Thyroid gland (tissue), 4 donors: ENCODE results near the gene PRXL2A. TPM values are rescaled to one million over a fixed set of nuclear protein-coding genes. Genes with fewer than 3 reads are reported as not detected.

Experiments used
- DNase-seq, 2 donors: peaks; one replicate each; pipeline ENCODE4 v3.0.0-alpha.2; 2019
- H3K27ac ChIP-seq, 3 donors: fragments of 200-600 bp; sonication (generic); 1 replicate in 2 of 3; 2 replicates in 1 of 3; pipeline ENCODE4 v1.5.1; 2016 to 2019; ENCODE audit warnings: mild to moderate bottlenecking in 1 of 3, moderate library complexity in 1 of 3
- H3K27me3 ChIP-seq: fragments of 200-600 bp; sonication (generic); one replicate; pipeline ENCODE4 v1.5.1; 2019
- H3K36me3 ChIP-seq, 2 donors: fragments of 200-600 bp; sonication (generic); one replicate each; pipeline ENCODE4 v1.5.1; 2016 to 2019
- H3K4me1 ChIP-seq, 2 donors: fragments of 200-600 bp; sonication (generic); one replicate each; pipeline ENCODE4 v1.5.1; 2017 to 2019
- H3K4me3 ChIP-seq, 3 donors: fragments of 200-600 bp; sonication (generic); replicated peaks in 1 of 3; 1 replicate in 2 of 3; 2 replicates in 1 of 3; pipeline ENCODE4 v1.5.1; 2016; ENCODE audit warnings: mild to moderate bottlenecking in 1 of 3
- H3K9me3 ChIP-seq: fragments of 200-600 bp; sonication (generic); one replicate; pipeline ENCODE4 v1.5.1; 2017
- CTCF ChIP-seq, 6 experiments: fragments of 200-600 bp in 3 of 6; fragments of 450-650 bp in 3 of 6; sonication (generic) in 3 of 6; IDR thresholded peaks; one replicate each; pipeline ENCODE4 v1.5.1; 2016 to 2019; ENCODE audit warnings: antibody characterized with exemption in 6 of 6, mild to moderate bottlenecking in 2 of 6, inconsistent platforms in 1 of 6, moderate library complexity in 1 of 6
- POLR2A ChIP-seq, 2 donors: fragments of 450-650 bp; IDR thresholded peaks; one replicate each; pipeline ENCODE4 v1.6.1; 2017; ENCODE audit warnings: antibody characterized with exemption in 2 of 2, mild to moderate bottlenecking in 2 of 2, moderate library complexity in 1 of 2
- WGBS, 2 donors: methylation state at CpG; one replicate each; pipeline ENCODE4 v1.1.5; 2017; 5-methylcytosine and 5-hydroxymethylcytosine counted together
- intact Hi-C: fragments of 100-400 bp; cut with DNase I; formaldehyde crosslinking; loops from one replicate; pipeline ENCODE4 v1.15.1; 2023
- total RNA-seq, 4 donors: library from RNA; depleted of rRNA; stranded (reverse); fragments of >200 nt; gene quantifications; one replicate each; pipeline ENCODE4 v1.2.3, GENCODE V29; 2016

Gene PRXL2A
- total RNA-seq, 4 donors from 2014 or later = 68.2 to 93.3 (median 79.7) TPM

GRCh38 chr10:80480852-80481251 lies 72.5 kb downstream of the PRXL2A start:
- intact Hi-C loops = no loop called here
- Histone ChIP-seq H3K27ac (no peak overlapping the region), H3K4me3 (no peak overlapping the region), H3K9me3 (no peaks in the 10 kb centered on the region), H3K27me3 (no peaks in the 10 kb centered on the region), H3K4me1 (peaks cover 21 to 35% of the 10 kb centered on the region in 2 donors), H3K36me3 (no peaks in the 10 kb centered on the region)
- TF ChIP-seq POLR2A (IDR thresholded peaks at IDR 0.05) (no peak), CTCF (IDR thresholded peaks at IDR 0.05) (no peak)
- WGBS, 2 donors = 93 to 96% methylated on average over 5 of the region's 5 CpGs
- DNase-seq = no peak

DNA sequence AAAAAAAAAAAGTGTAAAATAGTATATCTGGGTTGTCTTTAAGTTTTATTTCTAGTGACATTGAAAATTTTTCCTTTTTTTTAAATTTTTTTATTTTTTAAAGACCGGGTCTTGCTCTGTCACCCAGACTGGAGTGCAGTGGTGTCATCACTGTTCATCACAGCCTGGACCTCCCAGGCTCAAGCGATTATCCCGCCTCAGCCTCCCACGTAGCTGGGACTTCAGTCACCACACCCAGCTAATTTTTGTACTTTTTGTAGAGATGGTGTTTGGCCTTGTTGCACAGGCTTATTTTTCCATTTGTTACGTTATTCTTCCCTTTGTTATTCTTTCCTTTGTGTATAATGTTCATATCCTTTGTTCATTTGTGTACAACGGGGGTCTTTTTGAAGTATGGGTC lies 75.9 kb downstream of the PRXL2A start:
- Histone ChIP-seq H3K9me3 (no peaks in the 10 kb centered on the region), H3K27me3 (no peaks in the 10 kb centered on the region), H3K36me3 (peaks cover 0 to under 1% of the 10 kb centered on the region in 2 donors), H3K27ac (no peak overlapping the region), H3K4me1 (peaks cover 52 to 62% of the 10 kb centered on the region in 2 donors), H3K4me3 (no peak overlapping the region)
- intact Hi-C loops = no loop called here
- DNase-seq = no peak
- TF ChIP-seq CTCF (IDR thresholded peaks at IDR 0.05) (no peak), POLR2A (IDR thresholded peaks at IDR 0.05) (no peak)
- WGBS, 2 donors = 71 to 72% methylated on average over 6 of the region's 6 CpGs

GRCh38 chr10:80484676-80485075 lies 76.3 kb downstream of the PRXL2A start:
- no peak for DNase-seq
- intact Hi-C loops = no loop called here
- H3K27me3 ChIP-seq = no peaks in the 10 kb centered on the region
- H3K27ac ChIP-seq = no peak overlapping the region
- TF ChIP-seq CTCF (IDR thresholded peaks at IDR 0.05) (no peak), POLR2A (IDR thresholded peaks at IDR 0.05) (no peak)
- H3K4me1 ChIP-seq = peaks cover 52 to 62% of the 10 kb centered on the region in 2 donors
- H3K4me3 ChIP-seq = no peak overlapping the region
- H3K9me3 ChIP-seq = no peaks in the 10 kb centered on the region
- peaks cover 0 to 5% of the 10 kb centered on the region in 2 donors for H3K36me3 ChIP-seq

DNA sequence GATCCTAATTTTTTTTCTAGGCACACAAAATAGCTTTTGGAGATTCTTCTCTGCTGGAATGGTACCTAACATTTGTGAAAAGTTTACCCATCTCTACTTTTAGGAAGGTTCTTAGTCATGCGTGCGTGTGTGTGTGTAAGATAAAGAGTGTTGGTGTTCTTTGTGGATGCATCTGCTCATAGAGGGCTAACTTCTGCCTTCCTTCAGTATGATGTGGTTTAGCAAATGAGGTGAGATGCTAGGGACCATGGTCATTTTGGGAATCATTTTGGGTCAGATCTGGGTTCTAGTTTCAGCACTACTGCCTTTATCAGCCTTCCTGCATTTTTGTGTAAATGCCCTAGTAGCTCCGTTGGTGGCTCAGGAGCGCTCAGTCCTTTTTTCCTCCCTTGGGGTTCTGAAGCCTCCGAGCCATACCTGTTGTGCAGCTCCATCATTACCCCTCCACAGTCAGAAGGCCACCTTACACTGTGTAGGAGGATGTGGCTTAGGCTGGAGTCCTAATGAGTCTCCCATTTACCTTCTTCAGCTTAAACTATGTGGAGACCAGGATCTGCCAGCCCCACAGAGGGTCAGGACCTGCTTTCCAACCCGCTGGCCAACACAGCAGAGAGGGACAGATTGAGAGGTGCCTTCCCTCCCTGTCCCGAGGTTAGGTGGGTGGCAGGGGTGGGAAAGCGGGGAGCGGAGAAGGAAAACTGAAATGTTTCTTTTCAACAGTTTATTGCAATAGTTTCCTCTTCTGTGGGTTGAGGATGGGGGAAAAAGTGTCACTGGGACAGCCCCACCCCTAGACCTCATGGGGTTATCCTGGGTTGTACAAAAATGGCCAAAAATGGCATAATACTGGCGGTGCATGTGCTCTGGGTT lies 77.0 kb downstream of the PRXL2A start:
- 75 to 81% methylated on average over 10 of the region's 10 CpGs for WGBS, 2 donors
- intact Hi-C loops = no loop called here
- TF ChIP-seq POLR2A (IDR thresholded peaks at IDR 0.05) (no peak), CTCF (IDR thresholded peaks at IDR 0.05) (no peak)
- Histone ChIP-seq H3K9me3 (no peaks in the 10 kb centered on the region), H3K4me3 (no peak overlapping the region), H3K27ac (no peak overlapping the region), H3K4me1 (peaks cover 52 to 62% of the 10 kb centered on the region in 2 donors), H3K36me3 (peaks cover 0 to 9% of the 10 kb centered on the region in 2 donors), H3K27me3 (no peaks in the 10 kb centered on the region)
- DNase-seq = no peak
